Nephron (organoid): Measurements from ENCODE around the gene AMH.

ENCODE experiments used
- H3K27ac Mint-ChIP-seq, 3 experiments: 2 replicates each; pipeline ENCODE4 v1.8.0; 2020; ENCODE audit warnings: mixed read lengths in 3 of 3, mild to moderate bottlenecking in 2 of 3, moderate library complexity in 1 of 3
- H3K27me3 Mint-ChIP-seq: 2 replicates; pipeline ENCODE4 v1.8.0; 2021; ENCODE audit warnings: low read depth, mild to moderate bottlenecking, moderate library complexity, mixed read lengths
- H3K36me3 Mint-ChIP-seq: 2 replicates; pipeline ENCODE4 v1.8.0; 2020; ENCODE audit warnings: low read depth, mixed read lengths
- H3K4me1 Mint-ChIP-seq: 2 replicates; pipeline ENCODE4 v1.8.0; 2020; ENCODE audit warnings: mixed read lengths
- H3K4me3 Mint-ChIP-seq, 3 experiments: 2 replicates each; pipeline ENCODE4 v1.8.0; 2020; ENCODE audit warnings: mild to moderate bottlenecking in 3 of 3, mixed read lengths in 3 of 3, moderate library complexity in 2 of 3
- H3K9me3 Mint-ChIP-seq: 2 replicates; pipeline ENCODE4 v1.8.0; 2020; ENCODE audit warnings: mixed read lengths
- TF ChIP-seq, protein P1 (sequence below), 3 experiments: fragments of 200-600 bp; sonication (generic); IDR thresholded peaks; one replicate each; pipeline ENCODE4 v1.5.0; 2021; ENCODE audit warnings: antibody characterized with exemption in 3 of 3; ENCODE audit not compliant: unreplicated experiment in 3 of 3

The AMH gene

GRCh38 chr19:2239771-2240770, 9.1 kb upstream of the AMH start:
- H3K27ac Mint-ChIP-seq = peak overlapping the region; percentile 94 to 100 (median 99)
- no peaks in the 10 kb centered on the region for H3K9me3 Mint-ChIP-seq
- peaks cover 30% of the 10 kb centered on the region for H3K36me3 Mint-ChIP-seq
- peak overlapping the region; percentile 86 to 100 (median 97) for H3K4me3 Mint-ChIP-seq
- peaks cover 60% of the 10 kb centered on the region for H3K4me1 Mint-ChIP-seq
- TF ChIP-seq, protein P1, sequence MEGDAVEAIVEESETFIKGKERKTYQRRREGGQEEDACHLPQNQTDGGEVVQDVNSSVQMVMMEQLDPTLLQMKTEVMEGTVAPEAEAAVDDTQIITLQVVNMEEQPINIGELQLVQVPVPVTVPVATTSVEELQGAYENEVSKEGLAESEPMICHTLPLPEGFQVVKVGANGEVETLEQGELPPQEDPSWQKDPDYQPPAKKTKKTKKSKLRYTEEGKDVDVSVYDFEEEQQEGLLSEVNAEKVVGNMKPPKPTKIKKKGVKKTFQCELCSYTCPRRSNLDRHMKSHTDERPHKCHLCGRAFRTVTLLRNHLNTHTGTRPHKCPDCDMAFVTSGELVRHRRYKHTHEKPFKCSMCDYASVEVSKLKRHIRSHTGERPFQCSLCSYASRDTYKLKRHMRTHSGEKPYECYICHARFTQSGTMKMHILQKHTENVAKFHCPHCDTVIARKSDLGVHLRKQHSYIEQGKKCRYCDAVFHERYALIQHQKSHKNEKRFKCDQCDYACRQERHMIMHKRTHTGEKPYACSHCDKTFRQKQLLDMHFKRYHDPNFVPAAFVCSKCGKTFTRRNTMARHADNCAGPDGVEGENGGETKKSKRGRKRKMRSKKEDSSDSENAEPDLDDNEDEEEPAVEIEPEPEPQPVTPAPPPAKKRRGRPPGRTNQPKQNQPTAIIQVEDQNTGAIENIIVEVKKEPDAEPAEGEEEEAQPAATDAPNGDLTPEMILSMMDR (IDR thresholded peaks at IDR 0.05; ENCODE audit: unreplicated experiment in 3 of 3) = no peak
- no peaks in the 10 kb centered on the region for H3K27me3 Mint-ChIP-seq

GRCh38 chr19:2240881-2241760, 8.0 kb upstream of the AMH start:
- Mint-ChIP-seq H3K4me3 (peak overlapping the region; percentile 86 to 100 (median 97)), H3K27me3 (no peaks in the 10 kb centered on the region), H3K4me1 (peaks cover 57% of the 10 kb centered on the region), H3K9me3 (no peaks in the 10 kb centered on the region), H3K27ac (peak overlapping the region; percentile 94 to 100 (median 99)), H3K36me3 (peaks cover 36% of the 10 kb centered on the region)
- TF ChIP-seq, protein P1 (IDR thresholded peaks at IDR 0.05; ENCODE audit: unreplicated experiment in 3 of 3) = no peak

GRCh38 chr19:2242092-2242537, 7.0 kb upstream of the AMH start:
- Mint-ChIP-seq H3K4me1 (peaks cover 49% of the 10 kb centered on the region), H3K4me3 (peak overlapping the region; percentile 26 to 60 (median 49)), H3K27me3 (no peaks in the 10 kb centered on the region), H3K36me3 (peaks cover 32% of the 10 kb centered on the region), H3K9me3 (no peaks in the 10 kb centered on the region), H3K27ac (peak overlapping the region; percentile 29 to 70 (median 64))
- TF ChIP-seq, protein P1 (IDR thresholded peaks at IDR 0.05; ENCODE audit: unreplicated experiment in 3 of 3) = no peak

DNA sequence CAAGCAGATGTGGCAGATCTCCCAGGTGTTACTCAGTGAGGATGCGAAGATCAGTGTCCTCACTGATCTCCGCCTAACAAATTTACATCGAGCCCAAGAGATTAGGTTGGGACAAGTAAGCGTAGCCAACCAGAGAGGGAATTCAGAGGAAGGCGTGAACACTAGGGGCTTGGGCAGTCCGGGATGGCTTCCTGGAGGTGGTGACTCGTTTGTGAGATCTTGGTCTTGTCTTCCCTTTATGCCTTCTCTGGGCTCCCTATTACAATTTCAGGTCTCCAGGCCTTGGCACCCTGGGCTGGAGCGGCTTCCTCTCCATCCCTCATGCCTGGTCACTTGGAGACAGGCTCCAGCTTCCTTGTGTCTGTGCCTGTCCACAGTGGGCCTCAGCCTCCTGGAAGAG, 6.3 kb upstream of the AMH start:
- H3K9me3 Mint-ChIP-seq = no peaks in the 10 kb centered on the region
- H3K27ac Mint-ChIP-seq = peak overlapping the region; percentile 29 to 70 (median 64)
- TF ChIP-seq, protein P1 (IDR thresholded peaks at IDR 0.05; ENCODE audit: unreplicated experiment in 3 of 3) = no peak
- no peaks in the 10 kb centered on the region for H3K27me3 Mint-ChIP-seq
- H3K4me1 Mint-ChIP-seq = peaks cover 44% of the 10 kb centered on the region
- peak overlapping the region in 2 of 3 experiments; percentile 17 to 30 for H3K4me3 Mint-ChIP-seq
- peaks cover 32% of the 10 kb centered on the region for H3K36me3 Mint-ChIP-seq

DNA sequence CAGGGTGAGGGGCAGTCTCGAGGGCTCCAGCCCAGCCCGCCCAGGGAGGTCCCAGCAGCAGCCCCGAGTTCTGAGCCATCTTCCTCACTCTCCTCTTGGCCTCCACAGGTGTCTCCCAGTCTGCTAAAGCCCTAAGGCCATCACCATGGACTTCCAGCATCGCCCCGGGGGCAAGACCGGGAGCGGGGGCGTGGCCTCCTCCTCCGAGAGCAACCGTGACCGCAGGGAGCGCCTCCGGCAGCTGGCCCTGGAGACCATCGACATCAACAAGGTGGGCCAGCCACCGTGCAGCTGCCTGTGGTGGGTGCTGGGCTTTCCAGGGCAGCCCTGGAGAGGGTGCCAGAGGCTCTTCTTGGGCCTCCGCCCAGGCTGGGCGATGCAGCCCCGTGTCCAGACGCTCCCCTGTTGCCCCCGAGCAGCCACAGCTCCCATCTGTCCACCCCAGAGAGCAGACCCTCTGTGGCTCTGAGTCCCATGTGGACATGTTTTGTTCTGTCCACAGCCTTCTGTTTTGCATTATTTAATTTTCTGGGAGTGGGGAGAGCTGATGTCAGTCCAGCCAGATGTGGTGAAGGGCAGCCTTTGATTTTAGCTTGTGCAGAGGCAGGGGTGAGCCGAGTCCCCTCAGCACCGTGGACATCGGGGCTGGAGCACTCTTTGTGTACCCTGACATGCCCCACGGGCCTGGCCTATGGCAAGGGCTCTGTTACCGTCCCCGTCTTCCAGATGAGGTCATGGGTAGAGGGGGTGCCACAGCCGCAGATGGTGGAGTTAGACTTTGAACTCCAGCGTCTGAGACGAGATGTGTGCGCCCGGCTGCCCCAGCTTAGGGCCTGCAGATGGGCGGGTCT, 5.6 kb upstream of the AMH start:
- Mint-ChIP-seq H3K27ac (peak overlapping the region; percentile 53 to 90 (median 89)), H3K9me3 (no peaks in the 10 kb centered on the region), H3K27me3 (no peaks in the 10 kb centered on the region), H3K4me1 (peaks cover 39% of the 10 kb centered on the region), H3K36me3 (peaks cover 29% of the 10 kb centered on the region), H3K4me3 (peak overlapping the region in 1 of 3 experiments; percentile 35)
- TF ChIP-seq, protein P1 (IDR thresholded peaks at IDR 0.05; ENCODE audit: unreplicated experiment in 3 of 3) = no peak
